GM06990 (cell line): ENCODE results near the gene MLXIP.

Source experiments
- DNase-seq: peaks from one replicate; pipeline ENCODE4 v3.0.0-alpha.2; 2011; ENCODE audit not compliant: insufficient read length; ENCODE audit errors: extremely low read depth
- H3K27me3 ChIP-seq: replicated peaks from 2 replicates; pipeline ENCODE4 v1.6.0; 2011; ENCODE audit warnings: low read length; ENCODE audit not compliant: control insufficient read depth, insufficient read depth
- H3K36me3 ChIP-seq: 2 replicates; pipeline ENCODE4 v1.5.1; 2011; ENCODE audit warnings: low read length; ENCODE audit not compliant: control insufficient read depth, insufficient read depth
- H3K4me3 ChIP-seq: replicated peaks from 2 replicates; pipeline ENCODE4 v1.5.1; 2011; ENCODE audit warnings: low read depth, mild to moderate bottlenecking, control low read depth, low read length
- TF ChIP-seq, protein P1 (sequence below): IDR thresholded peaks from 2 replicates; pipeline ENCODE4 v1.5.1; 2011; ENCODE audit warnings: low read length, control low read depth, mild to moderate bottlenecking, inconsistent platforms; ENCODE audit not compliant: insufficient read depth, poor library complexity, severe bottlenecking

Gene MLXIP

DNA sequence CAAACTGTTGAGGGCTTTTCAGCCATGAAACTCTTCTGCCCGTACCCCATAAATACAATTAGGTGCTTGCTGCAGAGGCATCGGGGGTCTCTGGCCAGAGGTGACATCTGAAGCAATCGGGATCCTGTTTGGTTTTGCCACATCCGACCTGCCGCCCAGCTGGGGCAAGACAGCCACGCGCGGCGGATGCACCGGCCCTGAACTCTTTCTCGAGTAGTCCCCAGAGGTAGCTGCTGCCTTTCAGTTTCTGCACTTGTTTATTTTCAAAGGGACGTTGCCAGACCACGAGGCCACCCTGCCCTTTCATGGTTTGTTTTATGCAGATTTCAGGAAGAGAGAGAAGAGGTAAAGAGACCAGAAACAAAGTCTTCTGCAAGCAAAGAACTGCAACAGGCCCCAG is 10.6 kb upstream of the MLXIP start:
- H3K27me3 ChIP-seq, result no peaks in the 10 kb centered on the region
- TF ChIP-seq, protein P1, sequence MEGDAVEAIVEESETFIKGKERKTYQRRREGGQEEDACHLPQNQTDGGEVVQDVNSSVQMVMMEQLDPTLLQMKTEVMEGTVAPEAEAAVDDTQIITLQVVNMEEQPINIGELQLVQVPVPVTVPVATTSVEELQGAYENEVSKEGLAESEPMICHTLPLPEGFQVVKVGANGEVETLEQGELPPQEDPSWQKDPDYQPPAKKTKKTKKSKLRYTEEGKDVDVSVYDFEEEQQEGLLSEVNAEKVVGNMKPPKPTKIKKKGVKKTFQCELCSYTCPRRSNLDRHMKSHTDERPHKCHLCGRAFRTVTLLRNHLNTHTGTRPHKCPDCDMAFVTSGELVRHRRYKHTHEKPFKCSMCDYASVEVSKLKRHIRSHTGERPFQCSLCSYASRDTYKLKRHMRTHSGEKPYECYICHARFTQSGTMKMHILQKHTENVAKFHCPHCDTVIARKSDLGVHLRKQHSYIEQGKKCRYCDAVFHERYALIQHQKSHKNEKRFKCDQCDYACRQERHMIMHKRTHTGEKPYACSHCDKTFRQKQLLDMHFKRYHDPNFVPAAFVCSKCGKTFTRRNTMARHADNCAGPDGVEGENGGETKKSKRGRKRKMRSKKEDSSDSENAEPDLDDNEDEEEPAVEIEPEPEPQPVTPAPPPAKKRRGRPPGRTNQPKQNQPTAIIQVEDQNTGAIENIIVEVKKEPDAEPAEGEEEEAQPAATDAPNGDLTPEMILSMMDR, result no peak
- H3K4me3 ChIP-seq, result no peak overlapping the region
- H3K36me3 ChIP-seq, result no peaks in the 10 kb centered on the region
- peak; percentile 69 for DNase-seq

DNA sequence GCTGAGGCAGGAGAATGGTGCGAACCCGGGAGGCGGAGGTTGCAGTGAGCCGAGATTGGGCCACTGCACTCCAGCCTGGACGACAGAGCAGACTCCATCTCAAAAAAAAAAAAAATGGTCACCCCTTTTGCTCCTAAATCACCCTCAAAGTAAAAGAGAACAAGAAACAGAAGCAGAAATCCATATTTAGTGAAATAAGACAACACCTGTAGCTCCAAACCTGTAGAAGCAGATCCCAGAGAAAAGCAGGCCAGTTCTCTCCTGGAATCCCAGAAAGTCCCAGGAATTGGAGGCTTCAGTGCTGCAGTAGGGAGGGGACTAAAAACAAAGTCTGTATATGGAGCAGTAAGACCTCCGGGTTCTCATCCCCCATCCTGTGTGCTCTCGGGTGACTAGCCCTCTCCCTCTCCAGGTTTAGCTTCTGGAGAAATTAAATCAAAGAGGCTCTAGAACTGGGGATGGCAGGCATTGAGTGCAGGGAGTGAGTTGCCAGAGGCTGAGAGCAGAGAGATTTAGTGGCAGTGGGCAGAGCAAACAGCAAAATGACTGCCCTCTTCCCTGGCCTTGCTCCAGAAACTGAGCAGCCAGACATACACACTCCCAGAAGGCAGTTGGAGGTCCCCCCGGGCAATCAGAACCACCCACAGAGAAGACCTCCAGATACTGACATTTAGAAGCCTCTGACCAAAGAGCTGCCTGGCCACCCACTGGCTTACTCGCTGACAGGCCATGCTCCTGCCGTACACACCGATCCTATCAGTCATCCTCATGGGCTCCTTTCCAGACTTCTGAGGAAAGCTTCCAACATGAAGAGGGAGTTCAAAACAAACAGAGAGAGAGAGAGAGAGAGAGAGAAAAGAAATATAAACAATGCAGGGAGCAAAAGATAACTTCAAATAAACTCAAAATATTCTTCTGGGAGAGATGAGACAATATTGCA is 6.3 kb upstream of the MLXIP start:
- no peaks in the 10 kb centered on the region for H3K36me3 ChIP-seq
- no peaks in the 10 kb centered on the region for H3K27me3 ChIP-seq
- no peak overlapping the region for H3K4me3 ChIP-seq
- TF ChIP-seq, protein P1, result no peak
- no peak for DNase-seq

DNA sequence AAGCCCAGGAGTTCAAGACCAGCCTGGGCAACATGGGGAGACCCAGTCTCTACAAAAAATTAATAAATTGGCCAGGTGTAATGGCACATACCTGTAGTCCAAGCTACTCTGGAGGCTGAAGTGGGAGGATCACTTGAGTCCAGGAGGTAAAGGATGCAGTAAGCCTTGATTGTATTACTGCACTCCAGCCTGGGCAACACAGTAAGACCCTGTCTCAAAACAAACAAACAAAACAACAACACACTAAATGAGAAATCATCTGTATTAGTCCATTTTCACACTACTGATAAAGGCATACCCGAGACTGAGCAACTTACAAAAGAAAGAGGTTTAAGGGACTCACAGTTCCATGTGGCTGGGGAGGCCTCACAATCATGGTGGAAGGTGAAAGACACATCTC is 4.7 kb upstream of the MLXIP start:
- DNase-seq, result no peak
- TF ChIP-seq, protein P1, result no peak
- H3K4me3 ChIP-seq, result no peak overlapping the region
- no peaks in the 10 kb centered on the region for H3K27me3 ChIP-seq
- no peaks in the 10 kb centered on the region for H3K36me3 ChIP-seq

DNA sequence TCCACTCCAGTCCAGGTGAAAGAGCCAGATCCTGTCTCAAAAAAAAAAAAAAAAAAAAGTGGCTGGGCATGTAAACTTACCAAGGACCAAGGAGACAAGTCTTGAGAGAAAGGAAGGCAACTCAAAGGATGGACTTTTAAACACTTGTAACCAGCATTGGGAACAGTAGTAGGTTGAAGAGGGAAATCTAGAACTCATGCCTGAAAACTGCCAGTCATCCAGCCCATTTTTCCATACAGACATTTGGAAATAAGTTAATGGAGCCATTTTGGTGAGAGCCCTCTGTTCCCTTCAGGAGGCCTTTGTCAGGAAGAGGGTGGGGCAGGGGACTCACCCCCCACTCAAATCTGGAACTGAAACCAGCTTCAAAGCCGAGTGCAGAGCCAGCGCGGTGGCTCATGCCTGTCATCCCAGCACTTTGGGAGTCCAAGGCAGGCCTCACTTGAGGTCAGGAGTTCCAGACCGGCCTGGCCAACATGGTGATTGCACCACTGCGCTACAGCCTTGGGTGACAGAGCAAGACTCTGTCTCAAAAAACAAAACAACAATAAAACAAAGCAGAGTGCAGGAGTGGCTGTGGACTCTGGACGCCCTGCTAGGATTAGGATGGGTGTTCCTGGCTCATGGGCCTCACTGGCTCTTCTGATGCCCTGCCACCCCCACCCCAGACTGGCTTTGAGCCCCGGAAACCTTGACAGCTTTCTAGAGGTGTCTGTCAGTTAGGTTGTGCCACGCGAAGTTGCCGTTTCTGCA is 1.6 kb upstream of the MLXIP start:
- H3K4me3 ChIP-seq, result no peak overlapping the region

DNA sequence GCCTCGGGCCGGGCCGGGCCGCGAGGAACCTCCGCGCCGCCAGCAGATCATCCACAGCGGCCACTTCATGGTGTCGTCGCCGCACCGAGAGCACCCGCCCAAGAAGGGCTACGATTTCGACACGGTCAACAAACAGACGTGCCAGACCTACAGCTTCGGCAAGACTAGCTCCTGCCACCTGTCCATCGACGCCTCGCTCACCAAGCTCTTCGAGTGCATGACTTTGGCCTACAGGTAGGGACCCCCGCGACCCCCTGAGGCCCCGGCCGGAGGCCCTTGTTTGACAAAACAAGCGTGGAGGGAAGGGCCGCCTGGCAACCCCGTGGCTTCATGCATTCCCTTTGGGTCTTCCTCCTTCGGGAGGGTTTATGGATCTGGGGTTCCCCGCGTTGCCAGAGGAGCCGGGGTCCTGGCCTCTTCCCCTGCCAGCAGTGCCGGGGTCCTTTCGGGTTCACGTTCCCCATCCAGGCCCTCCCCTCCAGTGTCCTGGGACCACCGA is 526 bp downstream of the MLXIP start:
- TF ChIP-seq, protein P1, result no peak
- Histone ChIP-seq H3K27me3 (no peaks in the 10 kb centered on the region), H3K4me3 (peak overlapping the region; percentile 55), H3K36me3 (no peaks in the 10 kb centered on the region)
- DNase-seq, result peak; percentile 37

More for the DNA sequence above, 1.6 kb upstream of the MLXIP start:
- no peaks in the 10 kb centered on the region for H3K27me3 ChIP-seq
- no peak for DNase-seq
- TF ChIP-seq, protein P1, result no peak
- H3K36me3 ChIP-seq, result no peaks in the 10 kb centered on the region
